ENCODE measurements around the gene PRR29. TPM values are rescaled to one million over a fixed set of nuclear protein-coding genes. Genes with fewer than 3 reads are reported as not detected.

The PRR29 gene
- polyA plus RNA-seq, 3 donors: 0.03 to 2.1 (median 1.4) TPM

- Histone ChIP-seq H3K27ac (ENCODE audit: low read depth in 1 of 2, low read length in 2 of 2) (no peak overlapping the region), H3K4me2 (replicated peaks; ENCODE audit: extremely low read depth, low read length, poor library complexity, severe bottlenecking) (no peak overlapping the region), H3K36me3 (replicated peaks in 1 of 2; ENCODE audit: control insufficient read depth in 1 of 2, insufficient read depth in 2 of 2, low read length in 2 of 2) (no peaks in the 10 kb centered on the region), H3K27me3 (ENCODE audit: control insufficient read depth in 2 of 2, insufficient read depth in 2 of 2, low read length in 2 of 2) (no peaks in the 10 kb centered on the region), H3K4me3 (replicated peaks in 1 of 3; ENCODE audit: low read depth in 2 of 3, low read length in 3 of 3) (no peak overlapping the region), H3K9me3 (replicated peaks in 1 of 2; ENCODE audit: control insufficient read depth in 1 of 2, insufficient read depth in 1 of 2, low read length in 2 of 2) (no peaks in the 10 kb centered on the region), H2AFZ (ENCODE audit: insufficient read depth, low read depth, low read length, poor library complexity, severe bottlenecking) (no peak overlapping the region), H4K20me1 (ENCODE audit: insufficient read depth, low read length) (no peaks in the 10 kb centered on the region), H3K9ac (ENCODE audit: insufficient read depth, low read length, poor library complexity, severe bottlenecking) (no peak overlapping the region), H3K79me2 (ENCODE audit: insufficient read depth, low read length) (no peaks in the 10 kb centered on the region), H3K4me1 (ENCODE audit: control insufficient read depth in 1 of 2, insufficient read depth in 2 of 2, low read length in 2 of 2) (peaks cover 35 to 41% of the 10 kb centered on the region in 2 donors)
- 98% methylated on average over 4 of the region's 5 CpGs for WGBS (ENCODE audit: insufficient coverage)
- intact Hi-C loops (cut with micrococcal nuclease): no loop called here
- Mint-ChIP-seq H3K27ac (no peak overlapping the region), H3K27me3 (ENCODE audit: low read depth in 3 of 3) (peaks cover 3 to 14% (median 11%) of the 10 kb centered on the region in 3 donors), H3K36me3 (no peaks in the 10 kb centered on the region), H3K4me1 (peaks cover 47% of the 10 kb centered on the region), H3K4me3 (no peak overlapping the region), H3K9me3 (peaks cover 0 to 5% (median 2%) of the 10 kb centered on the region in 7 donors)
- no peak for DNase-seq
- TF ChIP-seq CTCF (IDR thresholded peaks at IDR 0.05): no peak
Observed at GRCh38 chr17:63988127-63988478, 10.0 kb upstream of the PRR29 start.

- Mint-ChIP-seq H3K27me3 (ENCODE audit: low read depth in 3 of 3) (peaks cover 3 to 14% (median 13%) of the 10 kb centered on the region in 3 donors), H3K9me3 (peaks cover 0 to 5% (median 2%) of the 10 kb centered on the region in 7 donors), H3K27ac (no peak overlapping the region), H3K36me3 (no peaks in the 10 kb centered on the region), H3K4me3 (no peak overlapping the region), H3K4me1 (peaks cover 44% of the 10 kb centered on the region)
- Histone ChIP-seq H3K4me3 (replicated peaks in 1 of 3; ENCODE audit: low read depth in 2 of 3, low read length in 3 of 3) (no peak overlapping the region), H4K20me1 (ENCODE audit: insufficient read depth, low read length) (no peaks in the 10 kb centered on the region), H3K4me2 (replicated peaks; ENCODE audit: extremely low read depth, low read length, poor library complexity, severe bottlenecking) (no peak overlapping the region), H2AFZ (ENCODE audit: insufficient read depth, low read depth, low read length, poor library complexity, severe bottlenecking) (no peak overlapping the region), H3K9ac (ENCODE audit: insufficient read depth, low read length, poor library complexity, severe bottlenecking) (no peak overlapping the region), H3K27ac (ENCODE audit: low read depth in 1 of 2, low read length in 2 of 2) (no peak overlapping the region), H3K36me3 (replicated peaks in 1 of 2; ENCODE audit: control insufficient read depth in 1 of 2, insufficient read depth in 2 of 2, low read length in 2 of 2) (no peaks in the 10 kb centered on the region), H3K27me3 (ENCODE audit: control insufficient read depth in 2 of 2, insufficient read depth in 2 of 2, low read length in 2 of 2) (no peaks in the 10 kb centered on the region), H3K4me1 (ENCODE audit: control insufficient read depth in 1 of 2, insufficient read depth in 2 of 2, low read length in 2 of 2) (peaks cover 32 to 37% of the 10 kb centered on the region in 2 donors), H3K79me2 (ENCODE audit: insufficient read depth, low read length) (no peaks in the 10 kb centered on the region), H3K9me3 (replicated peaks in 1 of 2; ENCODE audit: control insufficient read depth in 1 of 2, insufficient read depth in 1 of 2, low read length in 2 of 2) (no peaks in the 10 kb centered on the region)
- intact Hi-C loops (cut with micrococcal nuclease): no loop called here
- WGBS (ENCODE audit: insufficient coverage): 91% methylated on average over 34 of the region's 35 CpGs
- no peak for DNase-seq
- no peak for TF ChIP-seq CTCF (IDR thresholded peaks at IDR 0.05)
Observed at GRCh38 chr17:63988741-63989621, 9.2 kb upstream of the PRR29 start.
